GM12864 (cell line): ENCODE data around the gene VSX2.

Source experiments
- DNase-seq: peaks from one replicate; pipeline ENCODE4 v3.0.0-alpha.2; 2011; ENCODE audit warnings: low read depth
- H3K4me3 ChIP-seq: 2 replicates; pipeline ENCODE4 v1.5.1; 2011; ENCODE audit warnings: mild to moderate bottlenecking, low read depth, low read length, control low read depth
- CTCF ChIP-seq: IDR thresholded peaks from 2 replicates; pipeline ENCODE4 v1.5.1; 2011; ENCODE audit warnings: low read depth, mild to moderate bottlenecking, moderate library complexity, low read length, control low read depth, inconsistent platforms; ENCODE audit errors: missing control alignments

VSX2 gene

GRCh38 chr14:74238974-74239847 lies at the start of gene VSX2:
TSS of gene VSX2 (plus strand) at chr14:74239449. CDS start at chr14:74239562, 113 bp downstream.
- no peak for DNase-seq
- TF ChIP-seq CTCF = no peak
- no peak within 1 kb of the TSS for H3K4me3 ChIP-seq

GRCh38 chr14:74190927-74191575 lies 48.2 kb upstream of the VSX2 start:
- no peak for DNase-seq
- no peak overlapping the region for H3K4me3 ChIP-seq
- TF ChIP-seq CTCF = no peak

GRCh38 chr14:74194506-74195274 lies 44.6 kb upstream of the VSX2 start:
- TF ChIP-seq CTCF = no peak
- no peak overlapping the region for H3K4me3 ChIP-seq
- DNase-seq = no peak

DNA sequence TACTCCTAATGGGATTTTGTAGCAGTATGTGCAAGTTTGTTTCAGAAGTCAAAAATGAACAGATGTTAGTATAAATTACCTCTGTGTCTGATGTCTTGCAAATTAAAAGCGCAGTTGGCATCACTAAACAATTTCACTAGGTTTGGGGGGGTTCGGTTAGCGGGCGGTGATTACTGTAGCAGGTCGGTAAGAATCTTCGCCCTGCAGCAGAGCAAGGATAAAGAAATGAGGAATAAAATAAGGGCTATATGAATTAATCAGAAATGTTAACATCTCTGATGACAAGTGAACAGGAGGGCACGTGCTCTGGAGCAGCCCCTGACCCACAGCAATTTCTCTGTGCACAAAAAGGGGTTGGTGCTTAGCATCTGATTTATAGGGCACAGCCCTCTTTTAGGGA lies 43.6 kb upstream of the VSX2 start:
- H3K4me3 ChIP-seq = no peak overlapping the region
- no peak for TF ChIP-seq CTCF
- no peak for DNase-seq

GRCh38 chr14:74198441-74199234 lies 40.6 kb upstream of the VSX2 start:
- H3K4me3 ChIP-seq = no peak overlapping the region
- no peak for DNase-seq
- no peak for TF ChIP-seq CTCF

GRCh38 chr14:74202113-74202512 lies 37.1 kb upstream of the VSX2 start:
- no peak for TF ChIP-seq CTCF
- DNase-seq = no peak
- no peak overlapping the region for H3K4me3 ChIP-seq
